ENCODE measurements around the gene PPP6R2. TPM values are rescaled to one million over a fixed set of nuclear protein-coding genes. Genes with fewer than 3 reads are reported as not detected.

The PPP6R2 gene
- total and polyA plus RNA-seq, 9 of the 15 experiments (the other 6 are each of a cell fraction or from before 2014, with no cell fraction given), result 0.32 to 39.8 (median 21.4) TPM

DNA sequence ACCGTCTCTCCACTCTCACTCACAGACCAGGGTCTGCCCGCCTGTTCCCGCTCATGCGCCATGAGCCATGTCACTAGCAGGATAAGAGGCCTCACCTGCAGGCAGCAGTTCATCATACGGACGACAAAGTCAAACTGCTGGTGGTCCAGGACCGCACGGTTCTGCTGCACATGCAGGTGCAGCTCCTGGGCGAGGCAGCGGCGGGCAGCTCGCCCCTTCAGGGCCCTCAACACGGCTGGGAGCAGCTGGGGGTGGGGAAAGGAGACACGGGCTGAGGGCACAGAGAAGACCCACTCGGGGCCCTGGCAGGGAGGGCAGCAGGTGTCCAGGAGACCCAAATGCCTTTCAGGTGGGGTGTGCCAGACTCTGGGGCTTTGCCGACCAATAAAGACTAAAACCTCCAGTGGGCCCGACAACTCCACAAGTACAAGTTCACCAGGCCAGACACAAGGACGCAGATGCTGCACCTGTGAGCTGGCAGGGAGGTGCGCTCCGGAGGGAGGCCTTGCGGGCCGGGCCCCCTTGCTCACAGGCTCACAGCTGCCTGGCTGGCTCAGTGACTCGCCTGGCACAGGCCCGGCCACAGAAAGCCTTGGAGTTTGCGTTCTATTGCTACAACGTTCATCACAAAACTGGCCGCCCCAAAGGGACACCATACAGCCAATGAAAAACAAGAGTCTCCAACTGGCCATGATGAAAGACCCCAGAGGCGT, 120.2 kb downstream of the PPP6R2 start:
- WGBS (ENCODE audit: insufficient coverage, low coverage, missing lambda C conversion rate), result 96% methylated on average over 14 of the region's 28 CpGs
- H3K4me3 ChIP-seq, result no peak overlapping the region
- intact Hi-C loops (cut with micrococcal nuclease), result no loop called here
- FAIRE-seq (no peak), ATAC-seq (no peak), DNase-seq (ENCODE audit: extremely low read depth in 1 of 4, low spot score in 3 of 4) (no peak)
- H3K27ac ChIP-seq (ENCODE audit: extremely low read depth, low read depth, low read length), result no peak overlapping the region
- no peaks in the 10 kb centered on the region for H4K20me1 ChIP-seq (replicated peaks; ENCODE audit: control insufficient read depth, insufficient read depth, low read length)
- H3K9ac ChIP-seq (ENCODE audit: insufficient read depth in 1 of 2, low read depth in 2 of 2, low read length in 2 of 2), result no peak overlapping the region
- TF ChIP-seq ZNF124 (CRISPR knock-in tag; IDR thresholded peaks at IDR 0.05) (no peak), XRCC3 (IDR thresholded peaks at IDR 0.05) (no peak), HMBOX1 (IDR thresholded peaks at IDR 0.05) (no peak), SNRNP70 (optimal IDR thresholded peaks at IDR 0.05; ENCODE audit: low read depth, low read length) (no peak), ASH1L (IDR thresholded peaks at IDR 0.05; ENCODE audit: borderline replicate concordance, low read depth, partially characterized antibody) (no peak), TARDBP (IDR thresholded peaks at IDR 0.05) (no peak), BRCA1 (IDR thresholded peaks at IDR 0.05) (no peak), BRCA1 (CRISPR knock-in tag; IDR thresholded peaks at IDR 0.05) (no peak), ZNF699 (CRISPR knock-in tag; IDR thresholded peaks at IDR 0.05; ENCODE audit: insufficient replicate concordance) (no peak), DMBX1 (CRISPR knock-in tag; IDR thresholded peaks at IDR 0.05; ENCODE audit: borderline replicate concordance) (no peak)
- in situ Hi-C loops (cut with MboI), result no loop called here
- no peaks in the 10 kb centered on the region for H3K79me2 ChIP-seq (ENCODE audit: control insufficient read depth, insufficient read depth, low read length)
- POLR2A ChIA-PET, result interaction anchor here (1.0 kb wide), 1 partner anchor 20 kb away, joined by 3 read pairs; no protein-coding TSS in a partner anchor
- H3K9me1 ChIP-seq (ENCODE audit: control insufficient read depth, insufficient read depth, low read length), result no peaks in the 10 kb centered on the region
- no peak overlapping the region for H3K4me2 ChIP-seq (ENCODE audit: insufficient read depth, low read length)
- CTCF ChIA-PET (ENCODE audit: low intra/inter-chr PET ratio), result no interaction called here
- BruUV-seq (replicated peaks), result no TSS peak
- H3K4me1 ChIP-seq (replicated peaks in 1 of 2; ENCODE audit: control insufficient read depth in 2 of 2, insufficient read depth in 2 of 2, low read length in 2 of 2), result no peaks in the 10 kb centered on the region; a peak in 1 of 5 replicates
- no peaks in the 10 kb centered on the region for H3K27me3 ChIP-seq (ENCODE audit: control insufficient read depth in 2 of 2, insufficient read depth in 2 of 2, low read length in 2 of 2)
- H2AFZ ChIP-seq (ENCODE audit: low read depth, low read length), result no peak overlapping the region
- H3K9me3 ChIP-seq (replicated peaks; ENCODE audit: control insufficient read depth, insufficient read depth, low read depth, low read length), result no peaks in the 10 kb centered on the region
- peaks cover 59% of the 10 kb centered on the region; the same call in 1 of the 3 replicates for H3K36me3 ChIP-seq (ENCODE audit: control insufficient read depth, insufficient read depth, low read length)
